ENCODE measurements around the gene IDH3B. TPM values are rescaled to one million over a fixed set of nuclear protein-coding genes. Genes with fewer than 3 reads are reported as not detected.

The IDH3B gene
- total RNA-seq, 1 experiment from 2014 or later = 135 TPM

DNA sequence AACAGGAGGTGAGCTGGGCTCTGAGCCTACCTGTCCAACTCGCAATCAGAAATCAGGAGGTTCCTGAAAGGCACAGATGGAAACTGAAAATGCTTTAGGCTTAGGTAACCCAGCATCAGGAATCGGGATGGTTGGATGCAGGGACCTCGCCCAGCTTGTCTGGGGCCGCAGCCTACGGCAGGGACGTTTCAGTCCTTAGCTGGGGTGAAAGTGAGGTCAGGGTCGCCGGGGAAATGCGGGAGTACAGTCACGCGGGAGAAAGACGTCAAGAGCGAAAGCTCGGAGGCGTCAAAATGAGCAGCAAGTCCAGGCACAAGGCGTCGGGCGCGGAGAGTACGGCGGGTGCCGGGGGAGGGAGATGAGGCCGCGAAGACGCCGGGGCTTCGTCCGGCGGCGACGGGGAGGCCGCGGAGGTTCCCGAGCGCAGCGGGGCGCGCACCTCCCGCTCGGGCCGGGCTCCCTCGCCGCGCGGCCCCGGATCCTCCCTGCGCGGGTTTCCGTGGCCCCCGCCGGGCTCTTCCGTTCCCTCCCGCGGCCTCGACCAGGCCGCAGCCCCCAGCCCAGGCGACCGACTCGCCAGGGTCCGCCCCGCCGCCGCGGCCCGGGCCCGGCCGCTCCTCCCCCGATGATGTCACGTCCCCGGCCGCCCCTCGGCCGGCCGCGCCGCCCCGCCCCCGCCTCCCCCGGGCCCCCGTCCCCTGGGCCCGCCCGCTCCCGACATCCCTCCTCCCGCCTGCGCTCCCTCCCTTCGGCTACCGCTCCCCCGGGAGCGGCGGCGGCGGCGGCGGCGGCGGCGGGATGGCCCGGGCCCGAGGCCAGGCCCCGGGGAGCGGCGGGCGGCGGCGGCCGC, 28.2 kb upstream of the IDH3B start, which contains the start of gene EBF4:
Gene EBF4, plus strand, starts transcription at position 745 of the 850 bp plus-strand sequence. CDS start 866 bp downstream, outside the sequence.
- in situ Hi-C loops (cut with HindIII; ENCODE audit: low pct_unique_long_range_greater_than_20kb, low sequenced_read_pairs) = no loop called here
- TF ChIP-seq POLR2AphosphoS5 (IDR thresholded peaks at IDR 0.05; ENCODE audit: low read depth, low read length) (no peak), SIN3A (IDR thresholded peaks at IDR 0.05; ENCODE audit: borderline replicate concordance, insufficient read depth, low read depth, low read length) (no peak), TCF7L2 (IDR thresholded peaks at IDR 0.05; ENCODE audit: low read depth, low read length) (no peak)
- TF ChIP-seq, protein P1, sequence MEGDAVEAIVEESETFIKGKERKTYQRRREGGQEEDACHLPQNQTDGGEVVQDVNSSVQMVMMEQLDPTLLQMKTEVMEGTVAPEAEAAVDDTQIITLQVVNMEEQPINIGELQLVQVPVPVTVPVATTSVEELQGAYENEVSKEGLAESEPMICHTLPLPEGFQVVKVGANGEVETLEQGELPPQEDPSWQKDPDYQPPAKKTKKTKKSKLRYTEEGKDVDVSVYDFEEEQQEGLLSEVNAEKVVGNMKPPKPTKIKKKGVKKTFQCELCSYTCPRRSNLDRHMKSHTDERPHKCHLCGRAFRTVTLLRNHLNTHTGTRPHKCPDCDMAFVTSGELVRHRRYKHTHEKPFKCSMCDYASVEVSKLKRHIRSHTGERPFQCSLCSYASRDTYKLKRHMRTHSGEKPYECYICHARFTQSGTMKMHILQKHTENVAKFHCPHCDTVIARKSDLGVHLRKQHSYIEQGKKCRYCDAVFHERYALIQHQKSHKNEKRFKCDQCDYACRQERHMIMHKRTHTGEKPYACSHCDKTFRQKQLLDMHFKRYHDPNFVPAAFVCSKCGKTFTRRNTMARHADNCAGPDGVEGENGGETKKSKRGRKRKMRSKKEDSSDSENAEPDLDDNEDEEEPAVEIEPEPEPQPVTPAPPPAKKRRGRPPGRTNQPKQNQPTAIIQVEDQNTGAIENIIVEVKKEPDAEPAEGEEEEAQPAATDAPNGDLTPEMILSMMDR (IDR thresholded peaks at IDR 0.05) = no peak
- TF ChIP-seq, protein P2, sequence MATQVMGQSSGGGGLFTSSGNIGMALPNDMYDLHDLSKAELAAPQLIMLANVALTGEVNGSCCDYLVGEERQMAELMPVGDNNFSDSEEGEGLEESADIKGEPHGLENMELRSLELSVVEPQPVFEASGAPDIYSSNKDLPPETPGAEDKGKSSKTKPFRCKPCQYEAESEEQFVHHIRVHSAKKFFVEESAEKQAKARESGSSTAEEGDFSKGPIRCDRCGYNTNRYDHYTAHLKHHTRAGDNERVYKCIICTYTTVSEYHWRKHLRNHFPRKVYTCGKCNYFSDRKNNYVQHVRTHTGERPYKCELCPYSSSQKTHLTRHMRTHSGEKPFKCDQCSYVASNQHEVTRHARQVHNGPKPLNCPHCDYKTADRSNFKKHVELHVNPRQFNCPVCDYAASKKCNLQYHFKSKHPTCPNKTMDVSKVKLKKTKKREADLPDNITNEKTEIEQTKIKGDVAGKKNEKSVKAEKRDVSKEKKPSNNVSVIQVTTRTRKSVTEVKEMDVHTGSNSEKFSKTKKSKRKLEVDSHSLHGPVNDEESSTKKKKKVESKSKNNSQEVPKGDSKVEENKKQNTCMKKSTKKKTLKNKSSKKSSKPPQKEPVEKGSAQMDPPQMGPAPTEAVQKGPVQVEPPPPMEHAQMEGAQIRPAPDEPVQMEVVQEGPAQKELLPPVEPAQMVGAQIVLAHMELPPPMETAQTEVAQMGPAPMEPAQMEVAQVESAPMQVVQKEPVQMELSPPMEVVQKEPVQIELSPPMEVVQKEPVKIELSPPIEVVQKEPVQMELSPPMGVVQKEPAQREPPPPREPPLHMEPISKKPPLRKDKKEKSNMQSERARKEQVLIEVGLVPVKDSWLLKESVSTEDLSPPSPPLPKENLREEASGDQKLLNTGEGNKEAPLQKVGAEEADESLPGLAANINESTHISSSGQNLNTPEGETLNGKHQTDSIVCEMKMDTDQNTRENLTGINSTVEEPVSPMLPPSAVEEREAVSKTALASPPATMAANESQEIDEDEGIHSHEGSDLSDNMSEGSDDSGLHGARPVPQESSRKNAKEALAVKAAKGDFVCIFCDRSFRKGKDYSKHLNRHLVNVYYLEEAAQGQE (IDR thresholded peaks at IDR 0.05; ENCODE audit: insufficient read depth in 1 of 2, low read depth in 2 of 2, low read length in 1 of 2) = no peak
- POLR2A ChIA-PET = interaction anchor here (0.6 kb wide), 1 partner anchor 444 kb away, joined by 3 read pairs; no protein-coding TSS in a partner anchor
- H3K27ac ChIP-seq (ENCODE audit: low read length) = no peak within 1 kb of the TSS
- no peaks in the 10 kb centered on the region for H3K27me3 ChIP-seq (ENCODE audit: control insufficient read depth, insufficient read depth, low read length)
- peak within 1 kb of the TSS; percentile 39 to 53 for H3K4me3 ChIP-seq (ENCODE audit: low read depth in 2 of 2, low read length in 2 of 2)
- peaks cover 7% of the 10 kb centered on the region; the same call in 1 of the 2 replicates for H3K4me1 ChIP-seq (ENCODE audit: control insufficient read depth, insufficient read depth, low read length)
- intact Hi-C loops (cut with micrococcal nuclease; ENCODE audit: unreplicated experiment) = no loop called here
- no TSS peak for BruUV-seq (replicated peaks)
- no peaks in the 10 kb centered on the region for H3K36me3 ChIP-seq (ENCODE audit: control insufficient read depth, insufficient read depth, low read length)
- CTCF ChIA-PET = interaction anchor here (0.6 kb wide), 1 partner anchor 46 kb away, joined by 3 read pairs; no protein-coding TSS in a partner anchor
- ATAC-seq (peak; percentile 65), DNase-seq (ENCODE audit: low read depth, low spot score) (no peak)
- no peaks in the 10 kb centered on the region for H3K9me3 ChIP-seq (ENCODE audit: control insufficient read depth, insufficient read depth, low read depth, low read length)

DNA sequence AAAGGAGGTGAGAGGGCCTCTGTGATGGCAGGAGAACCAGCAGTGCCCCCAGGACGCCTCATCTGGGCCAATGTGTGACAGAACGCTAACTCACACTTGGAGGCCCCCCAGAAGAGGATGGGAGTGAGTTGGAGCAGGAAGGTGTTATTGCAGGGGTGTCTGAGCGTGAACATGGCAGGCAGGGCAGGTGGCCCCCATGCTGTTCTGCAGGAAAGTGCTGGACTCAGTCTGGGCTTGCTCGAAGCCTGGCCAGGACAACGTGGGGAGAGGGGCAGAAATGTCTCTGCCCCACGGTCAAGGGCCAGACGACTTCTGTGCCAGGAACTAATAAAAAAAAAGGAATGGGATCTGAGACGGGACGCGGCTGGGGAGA, 27.6 kb upstream of the IDH3B start:
- ChIA-PET CTCF (interaction anchor here (0.6 kb wide), 1 partner anchor 45 kb away, joined by 3 read pairs; no protein-coding TSS in a partner anchor), POLR2A (interaction anchor here (0.6 kb wide), 1 partner anchor 444 kb away, joined by 3 read pairs; no protein-coding TSS in a partner anchor)
- Histone ChIP-seq H3K27me3 (ENCODE audit: control insufficient read depth, insufficient read depth, low read length) (no peaks in the 10 kb centered on the region), H3K4me1 (ENCODE audit: control insufficient read depth, insufficient read depth, low read length) (peaks cover 7% of the 10 kb centered on the region; the same call in 1 of the 2 replicates), H3K4me3 (ENCODE audit: low read depth in 2 of 2, low read length in 2 of 2) (peak overlapping the region; percentile 39 to 53; a peak in 3 of 4 replicates), H3K9me3 (ENCODE audit: control insufficient read depth, insufficient read depth, low read depth, low read length) (no peaks in the 10 kb centered on the region), H3K36me3 (ENCODE audit: control insufficient read depth, insufficient read depth, low read length) (no peaks in the 10 kb centered on the region), H3K27ac (ENCODE audit: low read length) (no peak overlapping the region)
- DNase-seq (ENCODE audit: low read depth, low spot score) (no peak), ATAC-seq (no peak)
- in situ Hi-C loops (cut with HindIII; ENCODE audit: low pct_unique_long_range_greater_than_20kb, low sequenced_read_pairs) = no loop called here
- intact Hi-C loops (cut with micrococcal nuclease; ENCODE audit: unreplicated experiment) = no loop called here
- TF ChIP-seq TCF7L2 (IDR thresholded peaks at IDR 0.05; ENCODE audit: low read depth, low read length) (no peak), SIN3A (IDR thresholded peaks at IDR 0.05; ENCODE audit: borderline replicate concordance, insufficient read depth, low read depth, low read length) (no peak), POLR2AphosphoS5 (IDR thresholded peaks at IDR 0.05; ENCODE audit: low read depth, low read length) (no peak)
- TF ChIP-seq, protein P1 (IDR thresholded peaks at IDR 0.05) = no peak
- TF ChIP-seq, protein P2 (IDR thresholded peaks at IDR 0.05; ENCODE audit: insufficient read depth in 1 of 2, low read depth in 2 of 2, low read length in 1 of 2) = no peak
- no TSS peak for BruUV-seq (replicated peaks)

All from Panc1 (cell line).